HG03432 (cell line): ENCODE results near the gene RNF7.
"Not testable (repeated sequence)": the region's sequence is repeated elsewhere in the genome, so short reads cannot be mapped to it uniquely, and the experiment has no call there.

Experiments
- ATAC-seq: cut with Tn5 transposase; IDR thresholded peaks from one replicate; pipeline ENCODE4 v1.9.1; 2021; ENCODE audit warnings: mild to moderate bottlenecking, moderate library complexity; ENCODE audit not compliant: unreplicated experiment

RNF7 gene

DNA sequence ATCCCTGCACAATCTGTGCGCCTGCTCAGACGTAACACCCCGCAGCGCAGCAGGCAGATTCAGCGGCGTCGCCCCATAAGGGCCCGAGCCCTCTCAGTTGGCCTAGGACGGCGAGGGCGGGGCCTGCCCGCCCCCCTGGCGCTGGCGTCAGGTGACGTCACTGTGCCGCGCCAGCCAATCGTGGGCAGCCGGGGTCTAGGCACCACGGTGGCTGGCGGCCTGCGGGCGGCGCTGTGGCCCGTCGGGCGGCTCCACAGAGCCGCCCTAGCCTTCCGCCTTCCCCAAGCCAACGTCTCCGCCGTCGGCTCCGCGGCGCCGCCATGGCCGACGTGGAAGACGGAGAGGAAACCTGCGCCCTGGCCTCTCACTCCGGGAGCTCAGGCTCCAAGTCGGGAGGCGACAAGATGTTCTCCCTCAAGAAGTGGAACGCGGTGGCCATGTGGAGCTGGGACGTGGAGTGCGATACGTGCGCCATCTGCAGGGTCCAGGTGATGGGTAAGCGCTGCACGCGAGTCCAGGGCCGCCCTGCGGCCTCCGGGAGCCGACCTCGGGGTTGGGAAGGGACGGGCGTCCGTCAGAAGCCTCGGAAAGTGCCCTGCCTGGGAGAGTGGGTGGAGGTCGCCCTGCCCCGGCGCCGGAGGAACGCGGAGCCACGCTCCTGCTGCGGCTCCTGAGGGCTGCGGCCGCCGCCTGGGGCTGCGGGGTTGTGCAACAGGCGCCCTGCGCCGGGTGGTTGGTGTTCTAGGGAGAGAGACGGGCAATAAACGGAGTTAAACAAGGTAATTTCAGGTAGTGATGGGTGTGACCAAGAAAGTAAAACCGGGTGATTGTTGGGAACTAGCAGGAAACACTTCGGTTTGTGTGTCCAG lies at the start of gene RNF7:
RNF7 (plus strand) TSS at position 277 of the 869 bp plus-strand sequence; CDS start at position 321, 44 bp downstream.
- ATAC-seq = peak; percentile 98

DNA sequence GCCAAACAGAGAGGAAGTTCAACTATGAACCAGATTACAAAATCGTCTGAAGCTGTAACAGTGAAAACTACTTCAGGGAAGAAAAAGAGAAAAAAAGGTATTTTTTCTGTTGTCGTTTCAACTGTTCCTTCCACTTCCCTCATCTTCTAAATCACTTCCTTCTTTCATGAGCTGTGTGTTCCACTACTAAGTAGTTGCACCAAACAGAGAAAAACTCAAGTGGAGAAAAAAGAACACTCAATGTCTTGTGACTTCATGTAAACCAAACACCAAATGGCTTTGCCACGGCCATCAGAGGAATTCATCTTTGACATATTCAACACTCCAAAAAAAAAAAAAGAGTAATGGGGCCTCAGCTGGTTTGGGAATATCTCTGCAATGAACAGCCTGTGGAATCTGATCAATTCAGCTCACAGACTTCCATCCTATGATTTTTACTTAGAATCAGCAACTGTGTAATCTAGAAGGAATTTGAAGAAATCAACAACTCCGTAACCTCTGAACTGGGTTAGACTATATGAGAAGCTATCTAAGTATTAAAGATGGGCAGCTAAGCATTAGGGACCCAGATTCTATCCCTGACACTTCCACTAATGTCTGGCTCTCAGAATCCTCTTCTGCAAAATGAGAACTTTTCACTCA lies 47.5 kb upstream of the RNF7 start:
- ATAC-seq = no peak

DNA sequence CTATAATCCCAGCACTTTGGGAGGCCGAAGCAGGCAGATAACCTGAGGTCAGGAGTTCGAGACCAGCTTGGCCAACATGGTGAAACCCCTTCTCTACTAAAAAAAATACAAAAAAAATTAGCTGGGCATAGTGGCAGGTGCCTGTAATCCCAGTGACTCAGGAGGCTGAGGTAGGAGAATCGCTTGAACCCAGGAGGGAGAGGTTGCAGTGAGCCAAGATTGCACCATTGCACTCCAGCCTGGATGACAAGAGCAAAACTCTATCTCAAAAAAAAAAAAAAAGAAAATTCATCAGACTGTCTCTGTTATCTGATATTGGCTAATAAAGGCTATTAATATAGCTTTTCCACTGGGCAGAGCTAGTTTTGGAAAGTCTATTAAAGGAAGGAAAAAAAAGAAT lies 46.6 kb upstream of the RNF7 start:
- not testable (repeated sequence) for ATAC-seq

DNA sequence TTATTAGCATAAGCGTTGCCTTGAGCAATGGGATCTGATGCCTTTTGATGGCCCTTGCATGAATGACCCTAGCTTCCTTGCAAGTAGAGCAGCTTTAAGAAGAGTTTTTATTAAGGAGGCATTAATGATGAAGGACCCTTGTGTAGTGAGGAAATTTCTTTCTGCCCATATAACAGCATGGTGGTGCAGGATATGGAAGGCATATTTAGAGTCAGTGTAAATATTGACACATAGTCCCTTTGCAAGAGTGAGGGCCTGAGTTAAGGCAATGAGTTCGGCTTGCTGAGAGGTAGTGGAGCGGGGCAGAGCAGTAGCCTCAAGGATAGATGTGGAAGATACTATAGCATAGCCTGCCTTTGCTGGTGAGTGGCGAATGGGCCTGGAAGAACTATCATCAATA lies 45.1 kb upstream of the RNF7 start:
- not testable (repeated sequence) for ATAC-seq

DNA sequence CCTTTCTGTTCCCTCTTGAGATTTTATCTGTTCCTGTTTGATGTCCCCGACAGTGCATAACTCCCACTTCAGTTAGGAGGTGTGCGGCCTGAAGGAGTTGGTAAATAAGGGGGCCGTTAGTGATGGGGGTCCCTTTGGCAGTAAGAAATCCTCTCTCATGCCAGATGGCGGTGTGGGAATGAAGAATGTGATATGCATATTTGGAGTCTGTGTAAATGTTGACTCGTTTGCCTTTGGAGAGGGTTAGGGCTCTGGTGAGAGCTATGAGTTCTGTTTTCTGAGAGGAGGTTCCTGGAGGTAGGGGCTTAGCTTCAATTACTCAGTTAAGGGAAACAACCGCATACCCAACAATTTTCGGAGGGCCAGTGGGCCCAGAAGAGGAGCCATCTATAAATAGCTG lies 38.8 kb upstream of the RNF7 start:
- no peak for ATAC-seq

DNA sequence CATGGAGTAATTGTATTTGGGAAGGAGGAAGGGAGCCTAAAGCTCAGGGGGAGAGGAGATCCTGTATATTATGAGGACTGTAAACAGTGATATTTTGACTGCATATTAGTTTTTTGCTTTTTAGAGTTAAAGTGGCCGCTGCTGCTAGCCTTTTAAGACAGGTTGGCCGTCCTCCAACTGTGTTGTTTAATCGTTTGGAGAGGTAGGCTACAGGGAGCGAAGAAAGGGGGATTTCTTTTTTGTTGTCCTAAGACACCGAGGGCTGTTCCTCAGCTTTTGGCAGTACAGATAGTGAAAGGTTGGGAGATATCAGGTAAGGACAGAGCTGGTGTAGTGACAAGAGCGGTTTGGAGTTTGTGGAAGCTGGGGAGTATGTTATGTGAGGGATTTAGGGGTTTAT lies 38.2 kb upstream of the RNF7 start:
- no peak for ATAC-seq

DNA sequence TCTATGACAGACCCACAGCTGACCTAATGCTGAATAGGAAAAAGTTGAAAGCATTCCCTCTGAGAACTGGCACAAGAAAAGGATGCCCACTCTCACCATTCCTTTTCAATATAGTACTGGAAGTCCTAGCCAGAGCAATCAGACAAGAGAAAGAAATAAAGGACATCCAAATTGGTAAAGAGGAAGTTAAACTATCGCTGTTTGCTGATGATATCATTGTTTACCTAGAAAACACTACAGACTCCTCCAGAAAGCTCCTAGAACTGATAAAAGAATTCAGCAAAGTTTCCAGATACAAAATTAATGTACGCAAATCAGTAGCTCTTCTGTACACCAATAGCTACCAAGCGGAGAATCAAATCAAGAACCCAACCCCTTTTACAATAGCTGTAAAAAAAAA lies 34.7 kb upstream of the RNF7 start:
- ATAC-seq = not testable (repeated sequence)

DNA sequence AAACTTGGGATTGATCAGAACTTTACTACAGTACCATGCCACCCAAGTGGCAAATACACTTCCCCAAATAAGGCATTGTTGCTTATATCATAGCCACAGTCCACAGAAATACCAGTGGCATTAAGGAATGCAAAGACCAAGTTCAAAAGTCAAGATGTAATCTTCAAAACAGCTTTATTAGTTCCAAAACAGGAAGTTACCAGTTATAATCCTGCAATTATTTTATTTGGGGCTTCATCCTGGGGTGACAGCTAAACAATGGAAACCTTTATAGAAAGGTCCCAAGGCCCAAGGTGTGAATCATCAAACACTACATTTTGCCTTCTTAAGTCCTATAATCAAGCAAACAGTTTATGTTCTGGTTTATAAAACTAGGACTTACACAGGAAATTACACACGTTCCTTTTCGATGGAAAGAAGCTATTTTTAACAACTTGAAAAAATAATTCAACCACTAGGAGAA lies 30.3 kb upstream of the RNF7 start:
- ATAC-seq = no peak

DNA sequence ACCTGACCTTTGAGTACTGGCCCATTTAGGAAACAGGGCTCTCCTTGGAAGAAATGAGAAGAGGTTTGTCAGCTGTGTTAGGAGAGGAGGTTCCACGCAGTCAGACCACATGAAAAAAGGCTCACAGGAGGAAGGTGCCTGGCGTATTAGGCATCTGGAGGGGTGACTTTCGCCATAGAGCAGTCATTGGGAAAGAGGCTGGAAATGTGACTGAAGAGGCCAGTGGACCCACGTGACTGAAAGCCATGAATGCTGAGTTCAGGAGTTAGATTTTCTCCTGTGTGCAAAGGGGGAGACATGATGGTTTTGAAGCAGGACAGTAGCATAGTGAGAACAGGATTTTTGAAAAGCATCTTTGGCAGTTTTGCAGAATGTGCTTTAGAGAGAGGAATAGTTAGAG lies 29.7 kb upstream of the RNF7 start:
- ATAC-seq = no peak

DNA sequence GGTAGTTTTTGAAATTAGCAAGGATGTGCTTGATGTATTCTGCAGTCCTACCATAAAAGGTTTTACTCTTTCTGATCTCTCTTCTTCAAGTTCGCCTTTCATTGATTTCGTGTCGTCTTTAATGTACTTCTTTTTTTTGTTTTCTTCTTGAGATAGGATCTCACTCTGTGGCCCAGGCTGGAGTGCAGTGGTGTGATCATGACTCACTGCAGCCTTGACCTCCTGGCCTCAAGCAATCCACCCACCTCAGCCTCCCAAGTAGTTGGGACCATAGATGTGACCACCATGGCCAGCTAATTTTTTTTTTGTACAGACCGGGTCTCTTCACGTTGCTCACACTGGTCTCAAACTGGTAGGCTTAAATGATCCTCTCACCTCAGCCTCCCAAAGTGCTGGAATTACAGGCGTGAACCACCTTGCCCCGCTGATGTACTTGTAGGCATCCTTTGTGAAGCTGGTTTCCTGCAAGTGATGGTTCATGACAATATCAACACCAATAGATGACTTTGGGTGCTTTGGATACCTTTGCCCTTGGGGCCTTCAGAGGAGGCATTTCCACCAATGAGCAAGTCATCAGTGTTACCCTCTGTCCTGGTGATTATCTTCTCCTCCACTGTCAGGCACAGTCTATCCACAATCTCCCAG lies 28.9 kb upstream of the RNF7 start:
- no peak for ATAC-seq

DNA sequence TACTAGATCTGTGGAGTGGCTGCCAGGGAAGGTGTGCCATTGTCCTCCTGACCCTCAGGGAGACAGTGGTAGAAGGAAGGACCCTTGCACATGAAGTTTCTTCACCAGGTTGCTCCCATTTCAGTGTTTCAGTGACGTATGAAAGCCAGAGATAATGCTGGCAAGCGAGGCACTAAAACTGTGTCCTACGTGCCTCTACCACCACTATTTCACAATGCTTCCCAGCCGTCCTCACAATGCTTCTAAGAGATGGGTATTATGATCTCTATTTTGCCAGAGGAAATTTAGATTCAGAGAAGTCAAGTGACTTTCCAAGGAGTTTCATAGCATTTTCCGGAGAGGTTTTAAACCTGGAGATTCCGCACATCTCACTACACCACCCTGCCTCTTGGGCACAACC lies 28.0 kb upstream of the RNF7 start:
- no peak for ATAC-seq

DNA sequence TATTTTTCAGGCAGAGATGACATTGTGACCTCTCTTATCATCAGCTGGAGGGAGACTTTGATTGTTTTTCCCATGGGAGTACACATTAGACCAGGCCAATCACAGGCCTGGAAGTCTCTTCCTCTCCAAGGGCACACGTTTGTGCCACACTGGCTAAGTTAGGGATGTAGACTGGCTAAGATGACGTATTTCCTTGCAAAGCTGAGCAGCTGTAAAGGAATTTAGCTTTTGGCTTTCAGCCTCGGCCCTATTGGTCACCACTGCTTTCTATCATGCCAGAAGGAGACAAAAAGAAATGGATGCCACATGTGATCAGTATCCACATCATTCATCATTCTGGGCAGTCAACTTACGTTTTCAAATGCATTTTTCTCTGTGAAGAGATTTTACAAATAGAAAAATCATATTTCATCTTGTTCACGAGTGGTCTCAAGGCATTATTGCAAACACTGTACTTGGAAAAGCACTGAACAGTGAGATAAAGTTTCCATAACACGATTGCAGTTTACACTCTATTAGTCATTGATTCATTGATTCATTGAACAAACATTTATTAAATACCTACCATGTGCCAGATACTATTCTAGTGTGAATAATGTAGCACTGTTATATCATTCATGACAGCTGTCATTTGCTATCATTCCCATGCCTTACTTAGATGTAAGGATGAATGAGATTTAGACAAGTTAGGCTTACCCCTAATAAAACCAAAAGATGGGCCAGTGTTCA lies 27.0 kb upstream of the RNF7 start:
- no peak for ATAC-seq

DNA sequence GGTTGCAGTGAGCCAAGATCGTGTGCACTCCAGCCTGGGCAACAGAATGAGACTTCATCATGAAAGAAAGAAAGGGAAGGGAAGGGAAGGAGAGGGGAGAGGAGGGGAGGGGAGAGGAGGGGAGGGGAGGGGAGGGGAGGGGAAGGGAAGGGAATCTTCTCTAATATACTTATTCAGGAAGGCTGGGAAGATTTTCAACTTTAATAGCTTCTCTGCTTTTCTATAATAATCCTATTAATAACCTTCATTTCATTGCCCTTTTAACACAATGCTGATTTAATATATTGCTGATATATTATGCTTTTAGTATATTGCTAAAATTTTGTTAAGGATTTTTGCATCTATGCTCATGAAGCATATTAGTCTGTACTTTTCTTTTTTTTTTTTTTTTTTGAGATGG lies 23.4 kb upstream of the RNF7 start:
- no peak for ATAC-seq

DNA sequence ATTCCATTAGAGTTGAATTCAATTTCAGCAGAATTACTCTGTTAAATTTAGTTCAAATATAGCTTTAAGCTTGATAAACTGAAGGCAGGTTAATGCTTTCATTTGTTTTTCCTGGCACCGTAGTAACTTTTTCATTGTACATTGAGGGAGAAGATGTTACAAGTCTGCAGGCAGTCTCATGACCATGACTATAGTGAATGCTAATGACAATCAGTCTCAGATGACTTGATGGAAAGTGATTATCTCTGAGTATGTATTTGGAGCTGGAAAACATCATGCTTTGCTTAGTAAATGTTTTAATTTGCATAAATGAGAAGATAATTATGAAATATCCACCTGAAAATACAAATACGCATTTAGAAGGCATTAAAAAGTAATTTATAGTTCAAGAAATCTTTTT lies 16.0 kb upstream of the RNF7 start:
- no peak for ATAC-seq

DNA sequence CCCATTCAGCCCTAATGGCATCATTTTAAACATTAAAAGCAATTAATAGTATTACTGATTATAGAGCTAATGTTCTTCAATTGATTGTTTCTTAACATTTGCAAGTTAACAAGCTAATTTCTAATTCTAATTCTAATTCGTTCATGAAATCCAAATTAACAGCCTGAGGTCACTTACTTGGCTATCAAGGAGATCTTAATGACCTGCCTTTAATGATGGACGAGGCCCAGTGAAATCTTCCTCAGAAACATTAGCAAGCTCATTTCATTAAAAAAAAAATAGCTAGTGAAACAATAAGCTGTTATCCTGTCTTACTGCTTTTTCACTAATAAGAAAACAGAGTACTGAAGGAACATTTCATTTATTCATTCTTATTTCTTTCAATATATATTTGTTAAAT lies 15.4 kb upstream of the RNF7 start:
- ATAC-seq = no peak

DNA sequence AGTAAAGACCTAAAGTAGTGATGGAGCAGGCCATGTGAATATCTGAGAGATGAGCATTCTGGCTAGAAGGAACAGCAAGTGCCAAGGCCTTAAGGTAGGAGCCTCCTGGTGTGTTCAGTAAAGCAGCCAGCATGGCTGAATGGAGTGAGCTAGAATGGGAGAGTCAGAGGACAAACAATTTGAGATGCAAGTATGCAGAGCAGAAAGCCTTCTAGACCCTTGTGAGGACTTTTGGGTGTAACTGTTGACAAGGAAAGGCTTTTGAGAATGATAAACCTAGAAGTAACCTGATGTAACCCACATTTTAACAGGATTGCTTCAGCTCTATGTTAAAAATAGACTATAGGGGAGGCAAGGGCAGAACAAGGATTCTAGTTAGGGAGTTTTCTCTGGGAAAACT lies 14.8 kb upstream of the RNF7 start:
- no peak for ATAC-seq

DNA sequence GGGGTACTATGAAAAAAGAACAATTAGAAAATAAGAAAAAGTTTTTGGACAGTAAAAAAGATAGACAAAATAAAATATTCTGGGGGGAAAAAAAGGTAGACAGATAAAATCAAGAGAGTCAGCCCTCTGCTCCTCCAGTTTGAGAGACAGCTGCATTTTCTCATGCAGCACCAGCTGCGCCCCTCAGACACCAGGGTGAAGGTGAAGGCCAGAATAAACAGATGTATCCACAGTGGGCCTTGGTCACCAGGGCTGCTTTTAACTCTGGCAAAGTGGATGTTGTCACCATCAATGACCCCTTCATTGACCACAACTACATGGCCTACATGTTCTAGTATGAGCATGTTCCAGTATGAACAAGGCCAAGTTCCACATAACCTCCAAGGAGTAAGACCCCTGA lies 13.9 kb upstream of the RNF7 start:
- no peak for ATAC-seq

DNA sequence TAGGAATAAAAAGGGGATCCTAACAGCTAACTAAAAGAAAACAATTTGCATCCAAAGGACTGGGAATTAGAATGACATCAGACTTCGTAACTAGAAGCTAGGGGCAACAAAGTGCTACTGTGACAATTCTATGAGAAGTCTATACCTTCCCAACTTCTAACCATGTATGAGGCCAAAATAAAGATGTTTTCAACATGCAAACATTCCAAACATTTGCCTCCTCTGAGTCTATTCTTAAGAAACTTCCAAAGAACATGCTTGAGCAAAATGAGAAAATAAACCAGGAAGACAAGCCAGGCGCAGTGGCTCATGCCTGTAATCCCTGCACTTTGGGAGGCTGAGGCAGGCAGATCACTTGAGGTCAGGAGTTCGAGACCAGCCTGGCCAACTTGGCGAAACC lies 13.1 kb upstream of the RNF7 start:
- ATAC-seq = no peak

DNA sequence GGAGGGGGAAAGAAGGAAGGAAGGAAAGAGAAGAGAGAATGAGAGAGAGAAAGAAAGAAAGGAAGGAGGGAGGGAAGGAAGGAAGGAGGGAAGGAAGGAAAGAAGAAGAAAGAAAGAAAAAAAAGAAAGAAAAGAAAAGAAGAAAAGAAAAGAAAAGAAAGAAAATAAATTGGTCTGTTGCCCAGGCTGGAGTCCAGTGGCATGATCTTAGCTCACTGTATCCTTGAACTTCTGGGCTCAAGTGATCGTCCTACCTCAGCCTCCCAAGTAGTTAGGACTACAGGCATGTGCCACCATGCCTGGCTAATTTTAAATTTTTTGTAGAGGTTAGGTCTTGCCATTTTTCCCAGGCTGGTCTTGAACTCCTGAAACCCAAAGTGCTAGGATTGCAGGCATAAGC lies 11.6 kb upstream of the RNF7 start:
- no peak for ATAC-seq

DNA sequence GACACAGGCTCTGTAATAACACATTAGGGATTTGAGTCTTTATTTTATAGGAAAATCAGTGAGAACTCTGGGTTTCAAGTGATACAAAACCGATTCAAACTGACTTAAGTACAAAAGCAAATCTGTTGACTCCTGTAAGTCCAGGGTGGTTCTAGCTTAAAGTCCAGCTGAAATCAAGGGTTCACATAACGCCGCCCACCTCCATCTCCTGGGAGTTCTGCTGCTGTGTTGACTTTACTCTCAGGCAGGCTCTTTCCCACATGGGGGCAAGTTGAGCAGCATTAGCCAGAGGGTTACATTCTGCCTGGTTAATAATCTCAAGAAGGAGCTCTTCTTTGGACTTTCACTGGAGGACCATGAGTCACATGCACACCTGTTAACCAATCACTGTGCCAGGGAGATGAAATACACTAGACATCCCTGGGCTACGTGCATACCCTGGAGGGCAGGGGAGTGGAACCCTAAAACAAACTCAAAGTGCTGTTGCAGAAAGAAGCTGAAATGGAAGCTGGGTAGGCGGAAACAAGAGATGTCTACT lies 9.7 kb upstream of the RNF7 start:
- no peak for ATAC-seq

DNA sequence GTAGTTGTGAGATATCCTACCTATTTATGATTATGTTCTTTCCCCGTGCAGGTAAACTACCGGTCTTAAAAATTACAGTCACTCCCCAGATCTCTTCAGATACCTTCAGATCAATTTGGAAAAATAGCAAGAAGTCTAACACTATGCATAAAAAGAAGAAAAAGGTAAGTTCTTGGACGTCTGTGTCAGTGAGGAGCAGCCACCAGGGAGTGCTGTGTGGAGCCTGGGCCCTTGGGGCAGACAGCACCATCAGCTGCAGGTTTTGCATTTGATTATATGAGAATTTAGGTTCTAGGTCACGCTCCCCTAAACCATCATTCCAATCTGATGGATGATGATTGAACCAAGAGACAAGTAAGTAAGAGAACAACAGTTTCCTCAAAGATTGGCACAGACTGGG lies 8.9 kb upstream of the RNF7 start:
- ATAC-seq = no peak
